ENCODE results near the gene LCAT. TPM values are rescaled to one million over a fixed set of nuclear protein-coding genes. Genes with fewer than 3 reads are reported as not detected.

The LCAT gene
- total and polyA plus RNA-seq, 4 donors = 45.7 to 201 (median 113) TPM

GRCh38 chr16:67968400-67969253, 24.7 kb upstream of the LCAT start, which contains the start of gene SLC12A4:
TSS of gene SLC12A4 (minus strand) at chr16:67968637. CDS start at chr16:67968553, 84 bp downstream.
- Histone ChIP-seq H3K27me3 (ENCODE audit: control insufficient read depth in 4 of 4, insufficient read depth in 4 of 4, low read length in 3 of 4) (no peaks in the 10 kb centered on the region), H3K4me1 (ENCODE audit: control insufficient read depth in 4 of 4, insufficient read depth in 4 of 4, low read length in 3 of 4) (peaks cover 3 to 26% (median 18%) of the 10 kb centered on the region in 4 donors), H3K4me3 (ENCODE audit: low read depth in 1 of 3, low read length in 3 of 3) (peak within 1 kb of the TSS; percentile 66 to 82 (median 80)), H3K9me3 (ENCODE audit: control insufficient read depth in 4 of 4, low read length in 3 of 4) (no peaks in the 10 kb centered on the region), H3K9ac (ENCODE audit: low read depth in 1 of 2, low read length in 2 of 2) (peak within 1 kb of the TSS; percentile 60 to 88), H3K27ac (ENCODE audit: low read depth in 1 of 2, low read length in 2 of 2) (peak within 1 kb of the TSS; percentile 80 to 91), H3K36me3 (ENCODE audit: control insufficient read depth in 4 of 4, insufficient read depth in 3 of 4, low read depth in 1 of 4, low read length in 3 of 4) (no peaks in the 10 kb centered on the region)
- WGBS = 1% methylated on average over 78 of the region's 78 CpGs
- peak; percentile 81 for DNase-seq (ENCODE audit: low spot score)
- peak in 1 of 2 donors; percentile 35 for TF ChIP-seq GABPA (IDR thresholded peaks at IDR 0.05 in 1 of 2, conservative IDR thresholded peaks at IDR 0.05 in 1 of 2)
- TF ChIP-seq RXRA (IDR thresholded peaks at IDR 0.05) = no peak

DNA sequence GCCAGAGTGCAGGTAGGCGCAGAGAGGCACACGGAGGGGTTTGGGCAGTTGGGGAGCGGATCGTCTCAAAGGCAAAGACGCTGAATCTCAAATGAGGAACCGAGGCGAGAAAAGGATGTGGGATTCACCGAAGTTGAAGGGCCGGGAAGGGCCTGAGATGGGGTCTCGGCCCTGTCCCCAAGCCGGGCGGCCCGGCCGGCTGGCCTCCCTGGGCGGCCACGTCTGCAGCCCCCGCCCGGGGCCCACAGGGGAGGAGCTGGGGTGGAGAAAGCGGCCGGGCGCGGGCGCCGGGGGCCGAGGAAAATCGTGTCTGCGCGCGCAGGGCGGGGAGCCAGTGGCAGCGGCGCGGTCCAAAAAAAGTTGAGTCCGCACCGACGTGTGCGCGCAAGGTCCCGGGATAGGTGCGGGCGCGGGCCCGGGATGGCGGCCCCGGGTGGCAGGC, 24.1 kb upstream of the LCAT start:
- DNase-seq (ENCODE audit: low spot score) = peak; percentile 58
- WGBS = 4% methylated on average over 45 of the region's 45 CpGs
- Histone ChIP-seq H3K27ac (ENCODE audit: low read depth in 1 of 2, low read length in 2 of 2) (peak overlapping the region; percentile 80 to 91), H3K4me1 (ENCODE audit: control insufficient read depth in 4 of 4, insufficient read depth in 4 of 4, low read length in 3 of 4) (peaks cover 3 to 26% (median 18%) of the 10 kb centered on the region in 4 donors), H3K9ac (ENCODE audit: low read depth in 1 of 2, low read length in 2 of 2) (peak overlapping the region; percentile 57 to 88), H3K4me3 (ENCODE audit: low read depth in 1 of 3, low read length in 3 of 3) (peak overlapping the region; percentile 66 to 82 (median 80)), H3K27me3 (ENCODE audit: control insufficient read depth in 4 of 4, insufficient read depth in 4 of 4, low read length in 3 of 4) (no peaks in the 10 kb centered on the region), H3K9me3 (ENCODE audit: control insufficient read depth in 4 of 4, low read length in 3 of 4) (no peaks in the 10 kb centered on the region), H3K36me3 (ENCODE audit: control insufficient read depth in 4 of 4, insufficient read depth in 3 of 4, low read depth in 1 of 4, low read length in 3 of 4) (no peaks in the 10 kb centered on the region)
- no peak for TF ChIP-seq JUND (IDR thresholded peaks at IDR 0.05)

DNA sequence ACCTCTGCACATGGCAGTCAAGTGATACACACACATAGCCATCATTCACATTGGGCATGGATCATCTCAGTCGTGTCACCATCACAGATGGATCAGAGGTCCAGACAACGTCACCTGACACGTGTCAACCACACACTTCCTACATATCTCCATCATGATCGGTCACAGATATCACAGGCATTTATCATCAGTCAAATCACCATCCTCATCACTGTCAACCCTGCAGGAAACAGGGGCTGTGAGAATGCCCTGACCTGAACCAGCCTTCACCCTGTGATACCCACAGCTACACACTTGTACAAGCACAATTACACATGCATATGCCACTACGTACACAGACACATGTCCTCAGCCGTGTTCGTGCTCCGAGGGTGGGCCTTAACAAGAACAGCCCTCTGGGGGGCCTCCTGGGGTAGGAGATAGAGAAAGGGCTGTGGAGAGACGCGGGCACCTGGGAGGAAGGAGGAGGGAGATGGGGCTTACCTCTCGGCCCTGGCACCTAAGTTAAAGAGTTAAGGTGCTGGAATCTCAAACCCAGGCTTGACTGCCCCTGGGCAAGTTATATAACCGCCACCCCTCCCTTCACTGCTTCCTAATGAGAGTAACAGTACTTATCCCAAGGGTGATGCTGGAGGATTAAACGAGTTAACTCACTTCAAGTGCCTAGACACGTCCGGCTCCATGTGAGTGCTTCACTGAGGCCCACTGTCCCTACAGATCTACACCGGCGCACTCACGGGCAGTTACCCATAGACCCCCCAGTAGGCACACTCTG, 23.4 kb upstream of the LCAT start:
- H3K4me1 ChIP-seq (ENCODE audit: control insufficient read depth in 4 of 4, insufficient read depth in 4 of 4, low read length in 3 of 4) = peaks cover 3 to 26% (median 18%) of the 10 kb centered on the region in 4 donors
- 54% methylated on average over 18 of the region's 18 CpGs for WGBS
- no peak for DNase-seq (ENCODE audit: low spot score)

More for the DNA sequence above, 23.4 kb upstream of the LCAT start:
- H3K4me3 ChIP-seq (ENCODE audit: low read depth in 1 of 3, low read length in 3 of 3) = peak overlapping the region; percentile 66 to 82 (median 80)
- H3K9me3 ChIP-seq (ENCODE audit: control insufficient read depth in 4 of 4, low read length in 3 of 4) = no peaks in the 10 kb centered on the region
- no peaks in the 10 kb centered on the region for H3K27me3 ChIP-seq (ENCODE audit: control insufficient read depth in 4 of 4, insufficient read depth in 4 of 4, low read length in 3 of 4)
- H3K9ac ChIP-seq (ENCODE audit: low read depth in 1 of 2, low read length in 2 of 2) = peak overlapping the region; percentile 57 to 88
- H3K27ac ChIP-seq (ENCODE audit: low read depth in 1 of 2, low read length in 2 of 2) = peak overlapping the region; percentile 80 to 91
- TF ChIP-seq JUND (IDR thresholded peaks at IDR 0.05) = no peak
- TF ChIP-seq RAD21 (IDR thresholded peaks at IDR 0.05) = no peak
- no peak for TF ChIP-seq YY1 (IDR thresholded peaks at IDR 0.05)
- no peak for TF ChIP-seq FOXA2 (IDR thresholded peaks at IDR 0.05)
- TF ChIP-seq FOXA1 (IDR thresholded peaks at IDR 0.05) = no peak
- TF ChIP-seq SP1 (IDR thresholded peaks at IDR 0.05) = no peak
- no peak for TF ChIP-seq REST (IDR thresholded peaks at IDR 0.05)
- TF ChIP-seq, protein P1, sequence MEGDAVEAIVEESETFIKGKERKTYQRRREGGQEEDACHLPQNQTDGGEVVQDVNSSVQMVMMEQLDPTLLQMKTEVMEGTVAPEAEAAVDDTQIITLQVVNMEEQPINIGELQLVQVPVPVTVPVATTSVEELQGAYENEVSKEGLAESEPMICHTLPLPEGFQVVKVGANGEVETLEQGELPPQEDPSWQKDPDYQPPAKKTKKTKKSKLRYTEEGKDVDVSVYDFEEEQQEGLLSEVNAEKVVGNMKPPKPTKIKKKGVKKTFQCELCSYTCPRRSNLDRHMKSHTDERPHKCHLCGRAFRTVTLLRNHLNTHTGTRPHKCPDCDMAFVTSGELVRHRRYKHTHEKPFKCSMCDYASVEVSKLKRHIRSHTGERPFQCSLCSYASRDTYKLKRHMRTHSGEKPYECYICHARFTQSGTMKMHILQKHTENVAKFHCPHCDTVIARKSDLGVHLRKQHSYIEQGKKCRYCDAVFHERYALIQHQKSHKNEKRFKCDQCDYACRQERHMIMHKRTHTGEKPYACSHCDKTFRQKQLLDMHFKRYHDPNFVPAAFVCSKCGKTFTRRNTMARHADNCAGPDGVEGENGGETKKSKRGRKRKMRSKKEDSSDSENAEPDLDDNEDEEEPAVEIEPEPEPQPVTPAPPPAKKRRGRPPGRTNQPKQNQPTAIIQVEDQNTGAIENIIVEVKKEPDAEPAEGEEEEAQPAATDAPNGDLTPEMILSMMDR (IDR thresholded peaks at IDR 0.05; ENCODE audit: low read depth, low read length, missing input control) = no peak
- no peak for TF ChIP-seq HNF4G (IDR thresholded peaks at IDR 0.05)
- no peak for TF ChIP-seq MAX (IDR thresholded peaks at IDR 0.05)
- TF ChIP-seq ATF3 (IDR thresholded peaks at IDR 0.05) = no peak
- no peak for TF ChIP-seq RXRA (IDR thresholded peaks at IDR 0.05)
- no peak for TF ChIP-seq EGR1 (IDR thresholded peaks at IDR 0.05; ENCODE audit: low read depth in 2 of 2)
- TF ChIP-seq GABPA (IDR thresholded peaks at IDR 0.05 in 1 of 2, conservative IDR thresholded peaks at IDR 0.05 in 1 of 2) = no peak
- H3K36me3 ChIP-seq (ENCODE audit: control insufficient read depth in 4 of 4, insufficient read depth in 3 of 4, low read depth in 1 of 4, low read length in 3 of 4) = no peaks in the 10 kb centered on the region

All from liver (tissue), 9 donors.